Measurements from ENCODE around the gene CCNB3.
"Not testable (repeated sequence)": the region's sequence is repeated elsewhere in the genome, so short reads cannot be mapped to it uniquely, and the experiment has no call there.

Gene CCNB3, protein sequence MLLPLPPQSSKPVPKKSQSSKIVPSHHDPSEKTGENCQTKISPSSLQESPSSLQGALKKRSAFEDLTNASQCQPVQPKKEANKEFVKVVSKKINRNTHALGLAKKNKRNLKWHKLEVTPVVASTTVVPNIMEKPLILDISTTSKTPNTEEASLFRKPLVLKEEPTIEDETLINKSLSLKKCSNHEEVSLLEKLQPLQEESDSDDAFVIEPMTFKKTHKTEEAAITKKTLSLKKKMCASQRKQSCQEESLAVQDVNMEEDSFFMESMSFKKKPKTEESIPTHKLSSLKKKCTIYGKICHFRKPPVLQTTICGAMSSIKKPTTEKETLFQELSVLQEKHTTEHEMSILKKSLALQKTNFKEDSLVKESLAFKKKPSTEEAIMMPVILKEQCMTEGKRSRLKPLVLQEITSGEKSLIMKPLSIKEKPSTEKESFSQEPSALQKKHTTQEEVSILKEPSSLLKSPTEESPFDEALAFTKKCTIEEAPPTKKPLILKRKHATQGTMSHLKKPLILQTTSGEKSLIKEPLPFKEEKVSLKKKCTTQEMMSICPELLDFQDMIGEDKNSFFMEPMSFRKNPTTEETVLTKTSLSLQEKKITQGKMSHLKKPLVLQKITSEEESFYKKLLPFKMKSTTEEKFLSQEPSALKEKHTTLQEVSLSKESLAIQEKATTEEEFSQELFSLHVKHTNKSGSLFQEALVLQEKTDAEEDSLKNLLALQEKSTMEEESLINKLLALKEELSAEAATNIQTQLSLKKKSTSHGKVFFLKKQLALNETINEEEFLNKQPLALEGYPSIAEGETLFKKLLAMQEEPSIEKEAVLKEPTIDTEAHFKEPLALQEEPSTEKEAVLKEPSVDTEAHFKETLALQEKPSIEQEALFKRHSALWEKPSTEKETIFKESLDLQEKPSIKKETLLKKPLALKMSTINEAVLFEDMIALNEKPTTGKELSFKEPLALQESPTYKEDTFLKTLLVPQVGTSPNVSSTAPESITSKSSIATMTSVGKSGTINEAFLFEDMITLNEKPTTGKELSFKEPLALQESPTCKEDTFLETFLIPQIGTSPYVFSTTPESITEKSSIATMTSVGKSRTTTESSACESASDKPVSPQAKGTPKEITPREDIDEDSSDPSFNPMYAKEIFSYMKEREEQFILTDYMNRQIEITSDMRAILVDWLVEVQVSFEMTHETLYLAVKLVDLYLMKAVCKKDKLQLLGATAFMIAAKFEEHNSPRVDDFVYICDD (N-terminal part only)

DNA sequence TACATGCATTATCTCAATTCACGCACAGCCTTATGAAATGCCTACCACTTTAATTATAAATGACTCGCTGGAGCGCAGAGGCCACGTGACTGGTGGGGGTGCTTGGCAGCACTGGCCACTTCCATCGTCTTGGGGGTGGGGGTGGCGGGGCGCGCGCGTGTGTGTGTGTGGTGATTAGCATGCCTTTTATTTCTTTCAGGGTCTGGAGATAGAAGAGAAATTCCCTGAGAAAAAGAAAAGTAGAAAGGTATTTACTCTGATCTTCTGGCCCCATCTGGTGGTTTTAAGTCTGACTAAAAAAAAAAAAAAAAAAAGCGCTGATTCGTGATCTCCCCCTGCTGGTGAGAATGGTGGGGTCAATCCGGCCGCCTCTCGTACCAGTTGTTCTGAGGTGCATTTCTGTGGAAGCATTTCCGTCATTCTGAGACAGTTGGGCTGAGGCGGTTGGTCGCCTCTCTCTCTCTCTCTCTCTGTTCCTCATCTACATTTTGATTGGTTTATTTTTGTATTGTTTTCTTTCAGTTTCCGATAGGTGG, at the start of gene CCNB3:
TSS of gene CCNB3 (plus strand) at position 402 of the 536 bp plus-strand sequence. CDS start 80,399 bp downstream, outside the sequence.
- DNase-seq (ENCODE audit: low read depth), result peak; percentile 34

DNA sequence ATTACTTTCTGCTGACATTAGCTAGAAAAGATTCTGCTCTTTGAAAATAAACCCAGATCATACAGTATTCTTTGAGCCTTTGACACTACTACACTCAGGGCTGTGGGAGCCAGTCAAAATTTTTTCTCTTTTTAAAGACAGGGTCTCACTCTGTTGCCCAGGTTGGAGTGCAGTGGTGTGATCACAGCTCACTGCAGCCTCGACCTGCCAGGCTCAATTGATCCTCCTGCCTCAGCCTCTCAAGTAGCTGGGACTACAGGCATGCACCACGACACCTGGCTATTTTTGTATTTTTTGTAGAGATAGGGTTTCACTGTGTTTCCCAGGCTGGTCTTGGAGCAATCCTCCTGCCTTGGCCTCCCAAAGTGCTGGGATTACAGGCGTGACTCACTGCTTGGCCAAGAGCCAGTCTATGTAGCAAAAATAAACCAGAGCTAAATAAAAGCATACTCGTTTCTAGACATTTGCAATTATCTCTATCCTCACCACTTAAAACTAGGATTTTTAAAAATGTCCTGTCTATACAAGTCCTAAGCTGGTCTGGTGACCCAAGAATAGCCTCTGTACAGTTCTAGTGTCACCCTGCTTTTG, 46.9 kb upstream of the CCNB3 start:
- DNase-seq (ENCODE audit: low read depth), result no peak

DNA sequence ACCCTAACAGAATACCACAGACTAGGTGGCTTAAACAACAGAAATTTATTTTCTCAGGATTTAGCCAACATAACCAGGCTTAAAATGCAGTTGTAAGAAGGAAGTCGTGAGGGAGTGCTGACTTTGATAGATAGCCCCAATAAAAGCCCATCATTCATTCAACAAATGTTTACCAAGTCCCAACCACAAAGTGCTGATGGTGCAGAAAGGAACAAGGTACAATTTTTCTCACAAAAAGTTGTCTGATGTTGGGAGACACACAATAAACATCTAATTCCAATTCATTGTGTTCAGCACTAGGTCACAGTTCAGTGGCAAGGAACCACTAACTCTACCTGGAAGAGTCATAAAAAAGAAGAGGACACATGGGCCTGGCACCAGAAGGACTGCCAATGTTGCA, 46.0 kb upstream of the CCNB3 start:
- DNase-seq (ENCODE audit: low read depth), result no peak

DNA sequence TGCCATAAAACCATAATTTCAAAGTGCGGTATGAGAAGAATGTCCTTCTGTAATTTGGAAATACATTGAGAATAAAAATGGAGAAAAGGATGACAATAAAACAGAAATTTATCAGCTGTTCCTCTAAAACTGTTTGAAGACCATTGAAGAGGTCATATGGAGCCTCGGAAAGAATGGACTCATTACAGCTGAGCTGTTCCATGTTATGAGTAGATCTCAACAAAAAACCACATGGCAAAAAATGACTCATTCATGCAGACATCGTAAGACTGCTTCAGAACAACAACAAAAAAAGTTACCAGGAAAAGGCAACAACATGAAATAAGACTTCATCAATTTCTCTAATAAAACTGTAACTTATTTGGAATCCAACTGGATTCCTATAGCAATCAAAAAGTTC, 43.4 kb upstream of the CCNB3 start:
- DNase-seq (ENCODE audit: low read depth), result no peak

DNA sequence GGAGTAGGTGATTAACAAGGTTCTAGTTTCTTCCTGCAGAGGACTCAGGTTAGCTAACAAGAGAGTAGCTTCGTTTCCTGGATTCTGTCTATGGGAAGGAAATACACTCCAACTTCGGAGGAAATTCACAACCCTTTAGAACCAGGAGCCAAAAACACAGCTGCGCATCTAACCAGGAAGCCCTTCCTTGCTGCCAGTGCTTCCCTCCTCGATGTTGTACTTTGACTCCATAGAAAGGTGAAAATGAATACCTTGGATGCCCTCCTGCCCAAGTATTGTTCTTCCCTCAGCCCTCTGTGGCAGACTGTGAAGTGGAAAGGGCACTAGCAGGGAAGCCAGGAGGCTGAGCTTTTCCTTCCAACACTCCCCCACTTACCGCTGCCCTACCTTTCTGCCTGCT, 38.8 kb upstream of the CCNB3 start:
- no peak for DNase-seq (ENCODE audit: low read depth)

DNA sequence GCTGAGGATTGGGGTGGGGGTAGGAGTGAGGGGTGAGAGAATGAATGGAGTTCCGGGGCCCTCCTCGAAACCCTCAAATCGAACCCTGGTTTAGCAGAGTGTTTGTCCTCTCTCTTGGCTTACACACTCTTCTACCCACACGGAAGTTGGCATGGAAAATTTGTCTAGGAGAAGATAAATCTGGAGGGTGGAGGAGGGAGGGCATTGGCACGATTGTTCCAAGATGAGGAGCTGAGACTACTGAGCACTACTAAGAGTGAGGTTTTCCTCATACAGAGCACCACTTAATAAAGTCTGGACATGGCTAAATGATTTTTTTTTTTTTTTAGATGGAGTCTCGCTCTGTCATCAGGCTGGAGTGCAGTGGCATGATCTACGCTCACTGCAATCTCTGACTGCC, 37.2 kb upstream of the CCNB3 start:
- DNase-seq (ENCODE audit: low read depth), result no peak

DNA sequence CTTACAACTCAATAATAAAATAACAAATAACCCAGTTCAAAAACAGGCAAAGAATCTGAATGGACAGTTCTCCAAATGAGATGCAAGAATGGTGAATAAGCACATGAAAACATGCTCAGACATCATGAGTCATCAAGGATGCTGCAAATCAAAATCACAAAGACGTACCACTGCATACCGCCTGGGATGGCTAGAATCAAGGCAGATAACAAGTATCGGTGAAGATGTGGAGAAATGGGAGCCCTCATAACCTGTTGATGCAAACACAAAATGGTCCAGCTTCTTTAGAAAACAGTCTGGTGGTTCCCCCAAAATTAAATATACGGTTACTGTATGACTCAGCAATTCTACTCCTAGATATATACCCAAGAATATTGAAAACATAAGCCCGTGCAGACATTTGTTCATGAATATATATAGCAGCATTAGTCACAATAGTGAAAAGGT, 36.3 kb upstream of the CCNB3 start:
- DNase-seq (ENCODE audit: low read depth), result no peak

DNA sequence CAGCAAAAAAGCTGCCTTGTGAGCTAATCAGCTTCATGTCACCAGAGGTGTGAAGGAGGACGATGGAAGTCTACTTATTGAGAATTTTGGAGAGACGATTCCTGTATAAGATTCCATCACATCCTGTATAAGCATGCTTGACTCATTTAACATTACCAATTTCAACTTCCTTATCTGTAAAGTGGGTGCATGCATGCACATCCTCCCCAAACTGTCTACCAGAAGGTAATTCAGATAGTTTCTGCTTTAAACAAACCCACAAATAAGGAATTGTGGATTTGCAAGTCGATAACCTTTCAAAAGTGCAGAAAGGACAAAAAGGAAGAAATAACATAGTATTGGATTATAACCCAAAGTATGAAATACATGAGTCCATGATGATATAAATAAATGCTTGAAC, 34.8 kb upstream of the CCNB3 start:
- no peak for DNase-seq (ENCODE audit: low read depth)

DNA sequence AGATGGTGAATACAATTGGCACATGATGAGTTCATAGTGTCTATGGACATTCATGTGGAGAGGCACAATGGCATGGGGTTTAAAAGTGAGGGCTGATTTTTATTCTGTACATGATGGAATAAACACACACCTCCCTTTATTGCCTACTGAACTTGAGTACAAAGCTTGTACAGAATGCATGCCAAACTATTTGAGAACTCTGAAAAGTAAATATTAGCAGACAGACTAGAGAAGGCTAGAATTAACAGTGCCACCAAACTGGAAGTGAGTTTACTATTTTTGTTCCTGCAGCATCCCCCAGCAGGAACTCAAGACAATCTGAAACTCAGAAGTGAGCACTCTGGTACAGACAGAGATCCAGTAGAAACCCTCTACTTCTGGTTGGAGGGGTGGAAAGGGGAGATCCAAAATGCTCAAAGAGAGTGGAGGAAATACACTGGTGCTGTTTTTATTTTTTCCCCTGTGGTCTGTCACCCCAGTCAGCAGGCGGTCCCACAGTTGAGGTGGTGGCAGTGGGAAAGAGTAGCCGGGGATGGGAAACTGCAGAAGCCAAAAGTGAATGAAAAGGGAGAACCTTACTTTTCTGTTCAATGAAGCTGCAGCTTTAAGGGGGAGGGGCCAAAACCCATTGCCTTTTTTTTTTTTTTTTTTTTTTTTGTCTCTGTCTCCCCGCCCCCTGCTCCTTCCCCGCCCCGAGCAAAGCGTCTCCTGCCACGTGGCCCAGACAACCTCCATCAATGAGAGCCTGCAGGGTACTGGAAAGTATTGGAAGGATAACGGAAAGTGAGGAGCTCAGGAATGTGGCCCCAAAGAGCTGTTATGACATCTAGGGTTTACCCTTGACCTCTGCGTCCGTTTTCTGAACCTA, 24.3 kb upstream of the CCNB3 start:
- DNase-seq (ENCODE audit: low read depth), result no peak

DNA sequence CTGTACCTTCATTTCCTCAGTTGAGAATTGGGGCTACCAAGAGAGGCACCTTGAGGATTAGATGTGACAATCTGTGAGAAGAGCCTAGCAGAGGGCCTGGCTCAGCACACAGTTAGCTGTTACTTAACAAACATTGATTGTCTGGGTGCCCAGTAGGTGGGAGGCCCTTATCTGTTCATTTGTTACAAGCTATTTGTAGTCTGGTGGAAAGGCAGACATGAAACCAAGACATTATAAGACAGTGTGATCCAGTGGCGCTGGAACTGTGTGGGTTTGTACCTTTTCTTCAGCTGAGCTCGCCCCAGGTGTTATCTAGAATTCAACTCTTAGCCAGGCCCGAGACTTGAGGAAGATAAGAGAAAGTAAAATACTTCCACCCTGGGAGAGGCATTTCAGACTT, 20.7 kb upstream of the CCNB3 start:
- no peak for DNase-seq (ENCODE audit: low read depth)

DNA sequence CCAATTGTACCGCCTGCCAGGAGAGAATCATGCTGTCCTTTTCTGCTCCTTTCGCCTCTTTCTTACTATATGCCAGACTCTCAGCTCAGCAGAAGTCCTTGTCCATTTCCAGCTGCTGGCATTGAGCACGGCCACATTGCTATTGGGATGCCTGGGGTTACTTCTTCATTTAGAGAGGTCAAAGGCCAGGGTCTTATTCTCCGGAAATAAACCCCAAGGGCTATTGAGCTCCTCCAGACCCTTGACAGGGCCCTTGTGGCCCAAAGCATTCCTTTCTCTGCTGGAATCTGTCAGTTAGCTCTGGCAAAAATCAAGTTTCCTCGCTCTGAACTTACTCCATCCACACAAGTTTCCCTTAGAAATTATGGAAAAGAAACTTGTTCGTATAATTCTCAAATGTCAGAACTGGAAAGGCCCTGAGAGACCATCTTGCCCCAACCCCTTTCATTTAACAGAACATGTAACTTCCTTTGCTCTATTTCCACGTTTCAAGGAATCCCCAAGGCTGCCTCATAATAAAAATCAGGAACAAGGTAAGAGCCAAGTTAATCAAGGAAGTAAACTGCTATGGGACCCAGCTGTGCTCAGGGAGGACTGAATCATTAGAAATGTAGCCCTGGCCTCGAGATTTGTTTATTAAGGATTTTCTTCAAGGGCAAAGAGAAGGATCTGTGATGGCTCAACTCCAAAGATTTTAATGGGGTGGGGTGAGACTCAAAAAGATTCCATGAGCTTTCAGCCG, 15.5 kb upstream of the CCNB3 start:
- no peak for DNase-seq (ENCODE audit: low read depth)

DNA sequence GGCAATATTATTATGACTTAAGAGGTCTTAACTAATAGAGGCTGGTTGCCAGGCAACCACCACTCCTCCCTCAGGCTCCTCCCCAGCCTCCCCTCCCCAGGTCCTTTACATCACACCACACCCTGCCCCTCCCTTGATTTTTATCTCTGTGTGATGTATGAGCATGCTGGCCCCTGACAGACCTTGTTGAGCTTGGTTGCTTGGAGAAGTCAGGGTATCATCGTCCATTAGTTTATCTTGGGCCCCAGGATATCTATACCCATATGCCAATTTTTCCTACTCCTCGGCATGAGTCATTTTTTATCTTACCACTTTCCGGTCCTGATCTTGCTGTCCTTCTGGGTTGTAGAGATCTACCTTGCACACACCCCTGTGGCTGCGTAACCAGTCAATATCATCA, 6.2 kb upstream of the CCNB3 start:
- no peak for DNase-seq (ENCODE audit: low read depth)

DNA sequence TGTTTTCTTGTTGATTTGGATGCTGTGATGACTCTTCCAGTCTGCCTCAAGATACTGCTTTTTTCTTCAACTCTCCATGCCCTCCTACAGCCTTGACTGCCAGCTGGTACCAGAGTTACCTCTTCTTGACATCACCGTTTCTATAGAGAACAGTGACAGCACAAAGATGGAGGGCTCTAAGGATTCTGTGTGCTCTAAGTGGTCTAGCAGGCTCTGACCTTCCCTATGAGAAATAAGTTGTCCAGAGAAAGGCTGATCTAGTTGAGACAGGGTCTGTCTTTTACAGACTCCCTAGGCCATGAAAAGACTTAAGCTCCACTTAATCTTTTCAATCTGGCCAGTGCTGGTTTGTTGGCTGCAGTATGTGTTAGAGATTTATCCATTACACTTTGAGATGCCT, 3.7 kb upstream of the CCNB3 start, which contains the start of gene AKAP4:
TSS of gene AKAP4 (minus strand) at position 101 of the 400 bp plus-strand sequence. CDS start 118 bp downstream, outside the sequence.
- DNase-seq (ENCODE audit: low read depth), result no peak

DNA sequence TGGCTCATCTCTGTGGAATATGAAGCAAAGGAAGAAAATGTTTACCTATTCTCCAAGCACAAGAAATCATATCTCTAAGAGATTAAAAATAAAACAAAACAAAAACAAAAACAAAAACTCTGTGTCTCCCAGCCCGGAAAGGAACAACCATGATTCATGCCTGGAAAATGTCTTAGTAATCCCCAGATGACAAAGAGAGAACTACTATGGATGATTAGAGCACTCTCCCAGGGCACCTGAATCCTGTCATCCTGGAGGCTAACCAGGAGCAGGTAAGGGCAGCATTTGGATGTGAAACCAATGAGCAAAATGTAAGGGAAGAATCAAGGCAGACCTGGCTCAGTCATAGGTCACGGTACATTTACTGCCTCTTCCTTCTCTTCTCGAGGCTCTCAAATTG, 2.0 kb upstream of the CCNB3 start:
- DNase-seq (ENCODE audit: low read depth), result no peak

DNA sequence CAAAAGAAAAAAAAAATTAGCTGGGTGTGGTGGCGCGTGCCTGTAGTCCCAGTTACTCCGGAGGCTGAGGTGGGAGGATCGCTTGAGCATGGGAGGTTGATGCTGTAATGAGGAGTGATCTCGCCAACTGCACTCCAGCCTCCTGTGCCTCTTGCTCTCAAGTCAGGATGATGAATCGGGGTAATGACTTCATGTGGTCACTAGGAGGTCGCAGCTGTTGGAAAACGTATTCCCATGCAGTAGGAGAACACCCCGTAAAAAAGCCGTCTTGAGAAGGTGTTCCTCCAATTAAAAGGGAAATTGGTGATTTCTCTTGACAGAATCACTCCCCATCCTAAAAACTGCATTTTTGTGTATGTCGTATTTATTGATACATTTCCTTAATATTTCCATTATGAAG, 2.2 kb downstream of the CCNB3 start:
- DNase-seq (ENCODE audit: low read depth), result no peak

DNA sequence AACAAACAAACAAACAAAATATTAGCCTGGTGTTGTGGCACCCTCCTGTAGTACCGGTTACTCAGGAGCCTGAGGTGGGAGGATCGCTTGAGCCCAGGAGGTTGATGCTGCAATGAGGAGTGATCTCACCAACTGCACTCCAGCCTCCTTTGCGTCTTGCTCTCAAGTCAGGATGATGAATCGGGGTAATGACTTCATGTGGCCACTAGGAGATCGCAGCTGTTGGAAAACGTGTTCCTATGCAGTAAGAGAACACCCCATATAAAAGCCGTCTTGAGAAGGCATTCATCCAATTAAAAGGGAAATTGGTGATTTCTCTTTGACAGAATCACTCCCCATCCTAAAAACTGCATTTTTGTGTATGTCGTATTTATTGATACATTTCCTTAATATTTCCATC, 6.9 kb downstream of the CCNB3 start:
- DNase-seq (ENCODE audit: low read depth), result no peak

DNA sequence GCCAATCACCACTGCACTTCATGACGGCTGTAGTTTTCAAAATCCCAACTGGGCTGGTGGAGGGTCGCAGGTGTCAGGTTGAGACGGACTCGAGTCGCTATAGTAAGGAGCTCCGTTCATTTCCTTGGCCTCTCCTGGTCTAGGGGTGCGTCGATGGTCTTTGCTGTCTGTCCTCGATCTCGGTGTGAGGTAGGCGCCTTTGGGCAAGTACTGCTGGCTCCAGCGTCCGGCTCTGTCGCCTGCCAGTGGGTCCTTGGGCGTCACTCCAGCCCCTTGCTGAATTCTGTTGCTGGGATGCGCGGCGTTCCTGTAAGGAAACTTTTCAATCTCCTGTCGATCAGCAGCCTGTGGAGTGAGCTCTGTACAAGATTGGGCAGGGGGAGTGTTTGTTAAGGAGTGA, 76.7 kb downstream of the CCNB3 start:
- DNase-seq (ENCODE audit: low read depth), result no peak

DNA sequence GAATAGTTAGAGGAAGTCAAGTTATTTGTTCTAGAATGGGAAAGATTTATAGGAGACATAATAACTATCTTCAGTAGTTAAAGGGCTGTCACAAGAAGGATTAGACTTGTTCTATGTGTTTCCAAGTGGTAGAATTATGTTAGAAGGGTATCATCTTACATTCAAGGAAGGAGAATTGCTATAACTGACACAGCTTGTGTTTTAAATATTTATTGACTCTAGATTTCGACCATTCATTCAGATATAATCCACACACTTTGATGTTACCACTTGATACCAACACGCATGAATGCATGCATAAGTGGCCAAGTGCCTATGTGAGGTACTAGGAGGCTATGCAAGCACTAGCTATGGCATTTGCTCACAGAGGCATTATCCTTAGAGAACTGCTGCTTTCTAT, 122.7 kb downstream of the CCNB3 start:
- DNase-seq (ENCODE audit: low read depth), result no peak

DNA sequence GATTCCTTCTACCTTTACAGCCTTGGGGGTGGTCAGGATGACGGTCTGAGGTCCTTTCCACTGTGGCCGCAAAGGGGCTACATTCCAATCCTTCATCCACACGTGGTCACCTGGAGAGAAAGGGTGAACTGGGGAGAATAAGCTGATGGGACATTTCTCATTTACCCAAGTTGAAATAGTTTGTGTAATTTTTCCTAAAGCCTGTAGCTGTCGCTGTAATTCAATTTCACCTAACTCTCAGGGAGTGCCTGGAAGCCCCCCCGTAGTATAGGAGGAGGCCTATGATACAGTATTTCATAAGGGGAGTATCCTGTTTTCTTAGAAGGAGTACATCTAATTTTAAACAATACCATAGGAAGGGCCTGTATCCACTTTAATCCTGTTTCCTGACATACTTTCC, 128.1 kb downstream of the CCNB3 start:
- not testable (repeated sequence) for DNase-seq (ENCODE audit: low read depth)

DNA sequence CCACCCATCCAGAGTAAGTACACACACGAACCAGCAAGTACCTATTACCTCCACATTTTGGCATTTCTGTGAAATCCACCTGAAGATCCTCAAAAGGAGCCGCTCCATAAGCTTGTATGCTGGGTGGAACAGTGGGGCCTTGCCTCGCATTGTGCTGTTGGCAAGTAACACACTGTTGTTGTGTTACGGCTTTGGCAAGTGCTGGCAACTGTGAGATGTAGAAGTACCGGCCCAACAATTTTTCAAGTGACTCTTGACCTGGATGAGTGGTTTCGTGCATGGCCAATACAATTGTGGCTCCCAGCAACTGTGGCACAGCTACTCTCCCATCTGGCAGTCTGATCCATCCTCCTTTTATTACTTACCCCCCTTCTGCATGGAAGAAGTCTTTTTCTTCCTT, 128.7 kb downstream of the CCNB3 start:
- DNase-seq (ENCODE audit: low read depth), result no peak
